HCT116 (cell line): ENCODE results near the gene THRB. TPM values are rescaled to one million over a fixed set of nuclear protein-coding genes. Genes with fewer than 3 reads are reported as not detected.

Experiments
- ATAC-seq: fragments of 200-7000 bp; cut with Tn5 transposase; 2 replicates; pipeline ENCODE4 v1.9.1; 2020; ENCODE audit warnings: mild to moderate bottlenecking, moderate library complexity
- BruUV-seq: library from RNA; stranded (reverse); fragments of 400-500 nt; replicated peaks from 2 replicates; lab custom pipeline; 2021; lab: Mats Ljungman, UMichigan
- CTCF ChIA-PET: fragments of 300-600 bp; sonication (Branson Sonifier 250); formaldehyde crosslinking; loops from one replicate; lab custom pipeline; 2021; ENCODE audit warnings: antibody characterized with exemption; lab: Charles Lee
- POLR2A ChIA-PET: fragments of 300-600, 350-600 bp; sonication (Branson Sonifier 250); formaldehyde crosslinking; loops from one replicate; lab custom pipeline; 2021; ENCODE audit warnings: antibody characterized with exemption; lab: Charles Lee
- RAD21 ChIA-PET, 2 experiments: fragments of 300-600 bp; sonication (Branson Sonifier 250); formaldehyde crosslinking; loops; one replicate each; lab custom pipeline; 2023; ENCODE audit warnings: low total read pairs in 2 of 2; ENCODE audit not compliant: uncharacterized antibody in 2 of 2, unreplicated experiment in 2 of 2, low non-redundant PET in 1 of 2; lab: Charles Lee
- DNase-seq: peaks from one replicate; pipeline ENCODE4 v3.0.0-alpha.2; 2010; ENCODE audit warnings: low read depth, low spot score
- H2AFZ ChIP-seq: fragments of 200-600 bp; shearing (Covaris generic), sonication (generic); 2 replicates; pipeline ENCODE4 v1.6.1; 2017; ENCODE audit warnings: low read depth, mixed run types, mixed read lengths, antibody characterized with exemption, low read length; ENCODE audit not compliant: poor library complexity, severe bottlenecking
- H3K27ac ChIP-seq: 2 replicates; pipeline ENCODE4 v1.5.1; 2012; ENCODE audit warnings: low read depth, low read length
- H3K27me3 ChIP-seq: fragments of 200-600 bp; sonication (generic); 2 replicates; pipeline ENCODE4 v1.6.1; 2016; ENCODE audit warnings: mixed run types, low read length, mixed read lengths; ENCODE audit not compliant: insufficient read depth
- H3K36me3 ChIP-seq, 2 experiments: fragments of 200-500 bp in 1 of 2; fragments of 200-600 bp in 1 of 2; sonication (Bioruptor generic) in 1 of 2; sonication (generic) in 1 of 2; 2 replicates each; pipeline versions ENCODE4 v1.5.1 to v1.6.1; 2014 to 2016; ENCODE audit warnings: low read length in 2 of 2, inconsistent platforms in 1 of 2, mixed read lengths in 1 of 2, mixed run types in 1 of 2; ENCODE audit not compliant: insufficient read depth in 2 of 2, control insufficient read depth in 1 of 2
- H3K4me1 ChIP-seq, 2 experiments: fragments of 200-600 bp in 1 of 2; sonication (generic) in 1 of 2; 2 replicates each; pipeline versions ENCODE4 v1.5.1 to v1.6.1; 2012 to 2017; ENCODE audit warnings: low read length in 2 of 2, inconsistent platforms in 1 of 2, mild to moderate bottlenecking in 1 of 2, mixed read lengths in 1 of 2, mixed run types in 1 of 2, moderate library complexity in 1 of 2; ENCODE audit not compliant: insufficient read depth in 2 of 2, control insufficient read depth in 1 of 2
- H3K4me2 ChIP-seq: fragments of 200-600 bp; sonication (generic); 2 replicates; pipeline ENCODE4 v1.6.1; 2017; ENCODE audit warnings: mixed run types, low read length, mixed read lengths
- H3K4me3 ChIP-seq, 2 experiments: fragments of 200-600 bp in 1 of 2; sonication (generic) in 1 of 2; replicated peaks in 1 of 2; 2 replicates each; pipeline ENCODE4 v1.5.1; 2011 to 2016; ENCODE audit warnings: low read length in 2 of 2, control low read depth in 1 of 2, low read depth in 1 of 2, mild to moderate bottlenecking in 1 of 2, mixed read lengths in 1 of 2, mixed run types in 1 of 2
- H3K79me2 ChIP-seq: fragments of 200-600 bp; sonication (generic); 2 replicates; pipeline ENCODE4 v1.6.1; 2017; ENCODE audit warnings: mild to moderate bottlenecking, mixed run types, low read length, moderate library complexity, mixed read lengths; ENCODE audit not compliant: insufficient read depth
- H3K9ac ChIP-seq: fragments of 200-600 bp; sonication (generic); 2 replicates; pipeline ENCODE4 v1.6.1; 2016; ENCODE audit warnings: low read length, mixed read lengths
- H3K9me2 ChIP-seq: fragments of 200-600 bp; sonication (generic), shearing (Covaris generic); 2 replicates; pipeline ENCODE4 v1.6.1; 2017; ENCODE audit warnings: mixed run types, mild to moderate bottlenecking, moderate library complexity; ENCODE audit not compliant: insufficient read depth
- H3K9me3 ChIP-seq, 2 experiments: fragments of 200-500 bp in 1 of 2; fragments of 200-600 bp in 1 of 2; sonication (Bioruptor generic) in 1 of 2; sonication (generic) in 1 of 2; 2 replicates each; pipeline ENCODE4 v1.6.1; 2014 to 2017; ENCODE audit warnings: low read length in 2 of 2, mixed read lengths in 2 of 2, inconsistent platforms in 1 of 2, low read depth in 1 of 2, mild to moderate bottlenecking in 1 of 2, mixed run types in 1 of 2, moderate library complexity in 1 of 2; ENCODE audit not compliant: control insufficient read depth in 1 of 2, insufficient read depth in 1 of 2
- H4K20me1 ChIP-seq: fragments of 200-600 bp; sonication (generic), shearing (Covaris generic); 2 replicates; pipeline ENCODE4 v1.6.1; 2017; ENCODE audit warnings: mixed run types, mild to moderate bottlenecking, moderate library complexity; ENCODE audit not compliant: insufficient read depth
- ATF3 ChIP-seq: IDR thresholded peaks from 2 replicates; pipeline ENCODE4 v1.6.1; 2012
- CTCF ChIP-seq, 3 experiments: fragments of 200-600 bp in 1 of 3; sonication (generic) in 1 of 3; IDR thresholded peaks in 2 of 3; conservative IDR thresholded peaks in 1 of 3; 2 replicates each; pipeline ENCODE4 v1.5.1; 2012 to 2017; ENCODE audit warnings: low read depth in 2 of 3, low read length in 2 of 3, antibody characterized with exemption in 1 of 3, borderline replicate concordance in 1 of 3, control low read depth in 1 of 3, mild to moderate bottlenecking in 1 of 3, mixed read lengths in 1 of 3, mixed run types in 1 of 3, moderate library complexity in 1 of 3; ENCODE audit not compliant: insufficient read depth in 1 of 3
- EGR1 ChIP-seq: IDR thresholded peaks from 2 replicates; pipeline ENCODE4 v1.6.1; 2012; ENCODE audit warnings: low read depth
- ELF1 ChIP-seq: IDR thresholded peaks from 2 replicates; pipeline ENCODE4 v1.6.1; 2012; ENCODE audit warnings: low read depth, borderline replicate concordance
- EZH2 ChIP-seq: fragments of 200-600 bp; sonication (generic); IDR thresholded peaks from 2 replicates; pipeline ENCODE4 v1.6.1; 2017; ENCODE audit warnings: antibody characterized with exemption, mixed run types
- FOSL1 ChIP-seq: IDR thresholded peaks from 2 replicates; pipeline ENCODE4 v1.6.1; 2012; ENCODE audit warnings: low read depth
- POLR2A ChIP-seq: IDR thresholded peaks from 2 replicates; pipeline ENCODE4 v1.7.0; 2011; ENCODE audit warnings: borderline replicate concordance; ENCODE audit not compliant: insufficient read depth, insufficient read length; ENCODE audit errors: extremely low read depth
- RAD21 ChIP-seq: IDR thresholded peaks from 2 replicates; pipeline ENCODE4 v1.6.1; 2012; ENCODE audit warnings: low read depth, mild to moderate bottlenecking
- SP1 ChIP-seq: IDR thresholded peaks from 2 replicates; pipeline ENCODE4 v1.6.1; 2012; ENCODE audit warnings: low read depth
- SRF ChIP-seq: IDR thresholded peaks from 2 replicates; pipeline ENCODE4 v1.6.1; 2012; ENCODE audit warnings: low read depth
- ZBTB33 ChIP-seq: IDR thresholded peaks from 2 replicates; pipeline ENCODE4 v1.6.1; 2011; ENCODE audit warnings: mild to moderate bottlenecking, low read length, moderate library complexity; ENCODE audit not compliant: insufficient replicate concordance; ENCODE audit errors: extremely low read depth
- ZFX ChIP-seq: fragments of 450-650 bp; IDR thresholded peaks from 2 replicates; pipeline ENCODE4 v1.6.1; 2017
- ZNF274 ChIP-seq: fragments of 200-500 bp; sonication (Bioruptor generic); IDR thresholded peaks from 2 replicates; pipeline ENCODE4 v1.6.1; 2014; ENCODE audit warnings: mild to moderate bottlenecking, low read depth, low read length, inconsistent platforms
- intact Hi-C: fragments of 100-400 bp; cut with micrococcal nuclease; formaldehyde crosslinking; loops from 2 replicates; pipeline ENCODE4 v1.10.0; 2022
- total RNA-seq: library from RNA; stranded (reverse); gene quantifications from one replicate; pipeline ENCODE4 v1.2.1, GENCODE V29; 2021; ENCODE audit not compliant: unreplicated experiment

THRB gene
- total RNA-seq, 1 experiment from 2014 or later, result 2.5 TPM

- no peak for ATAC-seq
- no TSS peak for BruUV-seq
Measured at GRCh38 chr3:24481193-24481592, 13.5 kb downstream of the THRB start.

GRCh38 chr3:24480497-24480896 lies 14.2 kb downstream of the THRB start:
- Histone ChIP-seq H3K4me1 (peaks cover 0 to 5% of the 10 kb centered on the region in 2 experiments; a peak in 1 of 4 replicates), H4K20me1 (no peaks in the 10 kb centered on the region), H2AFZ (no peak overlapping the region), H3K9me2 (no peaks in the 10 kb centered on the region), H3K27me3 (no peaks in the 10 kb centered on the region), H3K9me3 (no peaks in the 10 kb centered on the region), H3K27ac (no peak overlapping the region), H3K79me2 (no peaks in the 10 kb centered on the region), H3K36me3 (no peaks in the 10 kb centered on the region), H3K4me2 (no peak overlapping the region), H3K9ac (no peak overlapping the region), H3K4me3 (no peak overlapping the region)
- no TSS peak for BruUV-seq
- CTCF ChIA-PET, result interaction anchor here (1.1 kb wide), 1 partner anchor 90 kb away, joined by 4 read pairs; no protein-coding TSS in a partner anchor
- ATAC-seq, result no peak
- RAD21 ChIA-PET, result no interaction called here
- DNase-seq, result no peak
- POLR2A ChIA-PET, result no interaction called here
- intact Hi-C loops, result no loop called here
- TF ChIP-seq EGR1 (no peak), ATF3 (no peak), POLR2A (no peak), SP1 (no peak), RAD21 (no peak), FOSL1 (no peak), ZFX (no peak), ZBTB33 (no peak)

More at GRCh38 chr3:24481193-24481592, 13.5 kb downstream of the THRB start:
- DNase-seq, result no peak
- no peaks in the 10 kb centered on the region for H3K4me1 ChIP-seq
- ChIA-PET POLR2A (no interaction called here), RAD21 (no interaction called here)
- no peak overlapping the region for H2AFZ ChIP-seq
- intact Hi-C loops, result no loop called here
- no peak overlapping the region for H3K4me2 ChIP-seq
- no peaks in the 10 kb centered on the region for H3K27me3 ChIP-seq
- H3K9me2 ChIP-seq, result no peaks in the 10 kb centered on the region
- no peak overlapping the region for H3K27ac ChIP-seq
- H3K36me3 ChIP-seq, result no peaks in the 10 kb centered on the region
- H4K20me1 ChIP-seq, result no peaks in the 10 kb centered on the region
- H3K9ac ChIP-seq, result no peak overlapping the region
- H3K4me3 ChIP-seq, result no peak overlapping the region
- TF ChIP-seq ZNF274 (no peak), ELF1 (no peak), CTCF (IDR thresholded peaks at IDR 0.05 in 2 of 3, conservative IDR thresholded peaks at IDR 0.05 in 1 of 3; ENCODE audit: borderline replicate concordance in 1 of 3, insufficient read depth in 1 of 3, low read depth in 2 of 3, low read length in 2 of 3) (no peak), EZH2 (no peak), SRF (no peak), EGR1 (no peak)
- TF ChIP-seq, all 23 proteins: peak for 0
- Histone ChIP-seq H3K79me2 (no peaks in the 10 kb centered on the region), H3K9me3 (no peaks in the 10 kb centered on the region)
- CTCF ChIA-PET, result interaction anchor here (0.7 to 1.1 kb wide), 2 partner anchors 24 to 91 kb away, joined by 3 to 4 read pairs; no protein-coding TSS in a partner anchor
